ENCODE results near the gene NUDT1.

The NUDT1 gene

GRCh38 chr7:2241580-2242540, at the start of gene NUDT1, which contains the start of gene MRM2:
Gene NUDT1, plus strand, starts transcription at chr7:2242226. Its CDS starts 2,349 bp downstream, at chr7:2244575.
Gene MRM2, minus strand, starts transcription at chr7:2242205. Its CDS starts 36 bp downstream, at chr7:2242169.
- peak; percentile 64 to 73 for DNase-seq

GRCh38 chr7:2192831-2193534, 49.0 kb upstream of the NUDT1 start:
- DNase-seq: no peak

GRCh38 chr7:2193575-2194305, 48.3 kb upstream of the NUDT1 start:
- DNase-seq: no peak

GRCh38 chr7:2195400-2196246, 46.4 kb upstream of the NUDT1 start:
- DNase-seq: no peak

- DNase-seq: no peak
Observed at GRCh38 chr7:2196381-2197378, 45.3 kb upstream of the NUDT1 start.

- DNase-seq: no peak
Observed at GRCh38 chr7:2197436-2198155, 44.4 kb upstream of the NUDT1 start.

- no peak for DNase-seq
Observed at GRCh38 chr7:2198206-2198605, 43.8 kb upstream of the NUDT1 start.

GRCh38 chr7:2198760-2199159, 43.3 kb upstream of the NUDT1 start:
- DNase-seq: no peak

- no peak for DNase-seq
Observed at GRCh38 chr7:2199528-2199927, 42.5 kb upstream of the NUDT1 start.

GRCh38 chr7:2199956-2200583, 42.0 kb upstream of the NUDT1 start:
- no peak for DNase-seq

- no peak for DNase-seq
Observed at GRCh38 chr7:2200584-2200980, 41.4 kb upstream of the NUDT1 start.

- DNase-seq: no peak
Observed at GRCh38 chr7:2201128-2201527, 40.9 kb upstream of the NUDT1 start.

GRCh38 chr7:2201686-2202360, 40.2 kb upstream of the NUDT1 start:
- DNase-seq: no peak

GRCh38 chr7:2202361-2202761, 39.7 kb upstream of the NUDT1 start:
- no peak for DNase-seq

- DNase-seq: no peak
Observed at GRCh38 chr7:2202901-2203765, 38.9 kb upstream of the NUDT1 start.

- no peak for DNase-seq
Observed at GRCh38 chr7:2203766-2204300, 38.2 kb upstream of the NUDT1 start.

- DNase-seq: no peak
Observed at GRCh38 chr7:2204446-2204845, 37.6 kb upstream of the NUDT1 start.

All from activated CD4-positive, alpha-beta T cell treated with anti-CD3 and anti-CD28 coated beads for 4 hours (primary cell).